Measurements from ENCODE around the gene HMGB2.

Gene HMGB2

GRCh38 chr4:173334891-173335752, 964 bp upstream of the HMGB2 start:
- H3K36me3 ChIP-seq (ENCODE audit: control insufficient read depth in 2 of 2, insufficient read depth in 2 of 2, low read length in 2 of 2), result peaks cover 0 to 10% of the 10 kb centered on the region in 2 donors
- H3K9ac ChIP-seq (ENCODE audit: low read length in 2 of 2), result peak overlapping the region; percentile 44 to 60
- H3K27ac ChIP-seq (ENCODE audit: low read length), result peak overlapping the region; percentile 100
- H3K27me3 ChIP-seq (ENCODE audit: control insufficient read depth in 1 of 2, insufficient read depth in 2 of 2, low read length in 2 of 2), result no peaks in the 10 kb centered on the region
- no peaks in the 10 kb centered on the region for H3K4me1 ChIP-seq (ENCODE audit: control insufficient read depth, insufficient read depth, low read length)
- H3K4me3 ChIP-seq (ENCODE audit: low read length in 2 of 2), result peak overlapping the region; percentile 86 to 94
- H3K9me3 ChIP-seq (ENCODE audit: control insufficient read depth in 2 of 2, low read length in 2 of 2), result no peaks in the 10 kb centered on the region

DNA sequence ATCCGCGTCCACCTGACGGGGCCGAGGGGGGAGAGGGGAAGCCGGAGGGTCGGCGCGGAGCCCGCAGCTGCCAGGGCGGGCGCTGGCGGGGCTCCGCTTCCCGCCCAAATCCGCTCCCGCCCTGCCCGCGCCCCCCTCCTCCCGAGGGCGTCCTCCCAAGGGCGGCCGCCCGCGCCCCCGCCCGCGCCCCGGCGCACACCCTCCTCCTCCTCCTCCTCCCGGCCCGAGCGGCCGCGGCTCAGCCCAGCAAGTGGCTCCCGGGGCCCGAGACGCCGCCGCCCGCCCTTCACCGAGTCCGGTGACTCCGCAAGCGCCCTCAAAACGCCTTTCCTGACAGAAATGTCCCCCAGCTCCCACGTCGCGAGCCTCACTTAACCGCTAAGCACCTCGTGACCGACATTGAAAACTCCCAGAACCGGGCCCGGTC, 487 bp downstream of the HMGB2 start:
- Histone ChIP-seq H3K27me3 (ENCODE audit: control insufficient read depth in 1 of 2, insufficient read depth in 2 of 2, low read length in 2 of 2) (no peaks in the 10 kb centered on the region), H3K27ac (ENCODE audit: low read length) (peak overlapping the region; percentile 100), H3K36me3 (ENCODE audit: control insufficient read depth in 2 of 2, insufficient read depth in 2 of 2, low read length in 2 of 2) (peaks cover 0 to 10% of the 10 kb centered on the region in 2 donors), H3K4me3 (ENCODE audit: low read length in 2 of 2) (peak overlapping the region; percentile 89 to 94), H3K9ac (ENCODE audit: low read length in 2 of 2) (peak overlapping the region; percentile 95 to 99), H3K9me3 (ENCODE audit: control insufficient read depth in 2 of 2, low read length in 2 of 2) (no peaks in the 10 kb centered on the region), H3K4me1 (ENCODE audit: control insufficient read depth, insufficient read depth, low read length) (no peaks in the 10 kb centered on the region)

DNA sequence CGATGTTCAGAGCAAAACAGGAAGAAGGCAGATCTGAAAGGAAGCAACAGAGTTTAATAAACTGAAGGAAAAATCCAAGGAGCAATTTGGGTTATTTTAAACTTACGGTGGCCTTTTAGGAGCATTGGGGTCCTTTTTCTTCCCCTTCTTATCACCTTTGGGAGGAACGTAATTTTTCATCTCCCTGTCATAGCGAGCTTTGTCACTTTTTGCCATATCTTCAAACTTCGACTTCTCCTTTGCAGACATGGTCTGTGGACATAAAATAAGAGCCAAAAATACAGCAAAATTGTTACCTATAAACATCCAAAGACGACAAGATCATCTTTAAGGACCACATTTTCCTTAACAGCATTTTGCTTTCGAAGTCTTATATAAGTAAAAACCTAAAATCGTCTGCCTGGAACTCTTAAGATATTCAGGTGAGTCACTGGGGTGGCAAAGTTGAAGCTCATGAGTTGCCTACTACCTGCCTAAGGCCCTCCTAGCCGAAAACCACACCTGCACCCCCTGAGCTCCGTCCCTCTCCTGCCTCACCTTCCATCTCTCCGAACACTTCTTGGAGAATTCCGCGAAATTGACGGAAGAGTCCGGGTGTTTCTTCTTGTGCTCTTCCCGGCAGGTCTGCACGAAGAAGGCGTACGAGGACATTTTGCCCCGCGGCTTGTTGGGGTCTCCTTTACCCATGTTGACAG, 1.0 kb downstream of the HMGB2 start:
- H3K27ac ChIP-seq (ENCODE audit: low read length), result peak overlapping the region; percentile 100
- H3K9ac ChIP-seq (ENCODE audit: low read length in 2 of 2), result peak overlapping the region; percentile 64 to 95
- H3K36me3 ChIP-seq (ENCODE audit: control insufficient read depth in 2 of 2, insufficient read depth in 2 of 2, low read length in 2 of 2), result peaks cover 0 to 10% of the 10 kb centered on the region in 2 donors
- no peaks in the 10 kb centered on the region for H3K4me1 ChIP-seq (ENCODE audit: control insufficient read depth, insufficient read depth, low read length)
- no peaks in the 10 kb centered on the region for H3K9me3 ChIP-seq (ENCODE audit: control insufficient read depth in 2 of 2, low read length in 2 of 2)
- no peaks in the 10 kb centered on the region for H3K27me3 ChIP-seq (ENCODE audit: control insufficient read depth in 1 of 2, insufficient read depth in 2 of 2, low read length in 2 of 2)
- H3K4me3 ChIP-seq (ENCODE audit: low read length in 2 of 2), result peak overlapping the region; percentile 89 to 94

DNA sequence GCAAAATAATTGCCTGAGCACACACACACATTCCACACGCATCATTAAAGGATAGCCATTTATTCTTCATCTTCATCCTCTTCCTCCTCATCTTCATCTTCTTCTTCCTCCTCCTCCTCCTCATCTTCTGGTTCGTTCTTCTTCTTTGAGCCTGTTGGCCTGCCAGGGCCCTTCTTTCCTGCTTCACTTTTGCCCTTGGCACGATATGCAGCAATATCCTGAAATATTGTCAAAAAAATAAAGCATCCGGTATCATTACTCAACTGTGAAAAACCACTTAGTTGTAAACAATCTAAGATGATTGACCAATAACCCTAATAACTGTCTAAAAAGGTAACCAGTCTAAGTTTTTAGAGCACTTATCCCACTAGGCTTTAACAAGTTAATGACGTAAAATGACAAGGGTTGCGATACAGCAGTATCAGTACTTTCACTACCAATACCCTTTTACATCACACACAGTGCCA, 2.1 kb downstream of the HMGB2 start:
- Histone ChIP-seq H3K4me3 (ENCODE audit: low read length in 2 of 2) (peak overlapping the region; percentile 31 to 89), H3K4me1 (ENCODE audit: control insufficient read depth, insufficient read depth, low read length) (no peaks in the 10 kb centered on the region), H3K9ac (ENCODE audit: low read length in 2 of 2) (no peak overlapping the region), H3K36me3 (ENCODE audit: control insufficient read depth in 2 of 2, insufficient read depth in 2 of 2, low read length in 2 of 2) (peaks cover 0 to 10% of the 10 kb centered on the region in 2 donors), H3K27ac (ENCODE audit: low read length) (no peak overlapping the region), H3K9me3 (ENCODE audit: control insufficient read depth in 2 of 2, low read length in 2 of 2) (no peaks in the 10 kb centered on the region), H3K27me3 (ENCODE audit: control insufficient read depth in 1 of 2, insufficient read depth in 2 of 2, low read length in 2 of 2) (no peaks in the 10 kb centered on the region)

GRCh38 chr4:173330590-173330989, 3.6 kb downstream of the HMGB2 start:
- H3K4me1 ChIP-seq (ENCODE audit: control insufficient read depth, insufficient read depth, low read length), result no peaks in the 10 kb centered on the region
- peaks cover 0 to 13% of the 10 kb centered on the region in 2 donors for H3K36me3 ChIP-seq (ENCODE audit: control insufficient read depth in 2 of 2, insufficient read depth in 2 of 2, low read length in 2 of 2)
- H3K27ac ChIP-seq (ENCODE audit: low read length), result no peak overlapping the region
- H3K4me3 ChIP-seq (ENCODE audit: low read length in 2 of 2), result no peak overlapping the region
- no peaks in the 10 kb centered on the region for H3K9me3 ChIP-seq (ENCODE audit: control insufficient read depth in 2 of 2, low read length in 2 of 2)
- no peaks in the 10 kb centered on the region for H3K27me3 ChIP-seq (ENCODE audit: control insufficient read depth in 1 of 2, insufficient read depth in 2 of 2, low read length in 2 of 2)
- no peak overlapping the region for H3K9ac ChIP-seq (ENCODE audit: low read length in 2 of 2)

DNA sequence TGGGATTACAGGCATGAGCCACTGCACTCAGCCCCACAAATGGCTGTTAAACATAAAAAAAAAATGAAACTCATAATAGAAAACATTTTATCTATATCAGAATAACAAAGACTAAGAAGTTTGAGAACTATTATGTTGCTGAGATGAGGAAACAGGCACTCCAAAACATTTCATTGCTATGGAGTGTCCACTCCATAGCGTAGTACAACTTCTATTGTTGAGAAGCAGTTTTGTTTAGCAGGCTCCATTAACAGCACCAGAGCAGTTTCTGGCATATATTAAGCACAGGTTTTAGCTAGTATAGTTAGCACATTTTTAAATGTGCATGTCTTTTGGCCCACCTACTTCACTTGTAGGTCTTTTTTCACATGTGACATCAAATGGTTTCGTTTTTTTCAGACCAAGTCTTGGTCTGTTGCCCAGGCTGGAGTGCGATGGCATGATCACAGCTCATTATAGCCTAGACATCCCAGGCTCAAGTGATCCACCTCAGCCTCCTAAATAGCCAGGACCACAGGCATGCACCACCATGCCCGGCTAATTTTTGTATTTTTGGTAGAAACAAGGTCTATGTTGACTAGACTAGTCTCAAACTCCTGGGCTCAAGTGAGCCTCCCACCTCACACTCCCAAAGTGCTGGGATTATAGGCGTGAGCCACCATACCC, 5.8 kb downstream of the HMGB2 start:
- H3K4me1 ChIP-seq (ENCODE audit: control insufficient read depth, insufficient read depth, low read length), result no peaks in the 10 kb centered on the region

DNA sequence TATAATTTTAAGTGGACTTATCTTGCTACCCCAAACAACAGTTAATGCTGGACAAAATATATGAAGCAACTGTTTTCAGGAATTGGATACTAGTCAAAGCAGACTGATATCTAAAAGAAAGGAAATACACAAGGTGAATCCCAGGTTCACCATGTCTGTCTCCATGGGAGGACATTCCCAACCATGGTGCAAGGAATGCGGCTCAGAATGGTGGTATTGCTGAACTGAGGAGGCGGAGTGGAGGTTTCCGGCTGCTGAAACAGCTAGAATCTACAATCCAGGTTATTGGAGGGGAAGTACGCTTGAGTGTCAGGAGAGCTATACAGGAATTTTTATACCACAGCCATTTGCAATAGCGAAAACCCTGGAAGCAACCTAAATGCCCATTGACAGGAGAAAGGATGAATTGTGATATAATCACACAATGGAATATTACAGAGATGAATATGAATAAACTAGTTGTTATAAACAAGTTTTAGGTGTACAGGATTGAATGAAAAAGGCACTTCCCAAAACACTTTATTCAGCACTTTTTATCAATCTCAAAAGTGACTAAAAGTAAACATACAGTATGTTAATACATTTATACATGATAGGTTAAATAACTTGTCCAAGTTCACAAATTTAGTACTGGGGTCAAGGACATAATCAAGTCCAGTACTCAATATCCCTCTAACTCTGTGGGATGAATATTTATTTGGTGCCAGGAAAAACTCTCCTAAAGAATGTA, 9.0 kb downstream of the HMGB2 start:
- H3K9ac ChIP-seq (ENCODE audit: low read length in 2 of 2), result no peak overlapping the region
- H3K27me3 ChIP-seq (ENCODE audit: control insufficient read depth in 1 of 2, insufficient read depth in 2 of 2, low read length in 2 of 2), result no peaks in the 10 kb centered on the region
- H3K27ac ChIP-seq (ENCODE audit: low read length), result no peak overlapping the region
- peaks cover 2 to 19% of the 10 kb centered on the region in 2 donors for H3K36me3 ChIP-seq (ENCODE audit: control insufficient read depth in 2 of 2, insufficient read depth in 2 of 2, low read length in 2 of 2)
- H3K4me1 ChIP-seq (ENCODE audit: control insufficient read depth, insufficient read depth, low read length), result no peaks in the 10 kb centered on the region
- H3K4me3 ChIP-seq (ENCODE audit: low read length in 2 of 2), result no peak overlapping the region
- no peaks in the 10 kb centered on the region for H3K9me3 ChIP-seq (ENCODE audit: control insufficient read depth in 2 of 2, low read length in 2 of 2)

More for the DNA sequence above, 5.8 kb downstream of the HMGB2 start:
- Histone ChIP-seq H3K36me3 (ENCODE audit: control insufficient read depth in 2 of 2, insufficient read depth in 2 of 2, low read length in 2 of 2) (peaks cover 0 to 13% of the 10 kb centered on the region in 2 donors), H3K9me3 (ENCODE audit: control insufficient read depth in 2 of 2, low read length in 2 of 2) (no peaks in the 10 kb centered on the region), H3K27ac (ENCODE audit: low read length) (no peak overlapping the region), H3K27me3 (ENCODE audit: control insufficient read depth in 1 of 2, insufficient read depth in 2 of 2, low read length in 2 of 2) (no peaks in the 10 kb centered on the region), H3K9ac (ENCODE audit: low read length in 2 of 2) (no peak overlapping the region), H3K4me3 (ENCODE audit: low read length in 2 of 2) (no peak overlapping the region)

- no peak overlapping the region for H3K9ac ChIP-seq (ENCODE audit: low read length in 2 of 2)
- no peak overlapping the region for H3K27ac ChIP-seq (ENCODE audit: low read length)
- H3K4me1 ChIP-seq (ENCODE audit: control insufficient read depth, insufficient read depth, low read length), result no peaks in the 10 kb centered on the region
- H3K9me3 ChIP-seq (ENCODE audit: control insufficient read depth in 2 of 2, low read length in 2 of 2), result no peaks in the 10 kb centered on the region
- no peaks in the 10 kb centered on the region for H3K27me3 ChIP-seq (ENCODE audit: control insufficient read depth in 1 of 2, insufficient read depth in 2 of 2, low read length in 2 of 2)
- peaks cover 19 to 21% of the 10 kb centered on the region in 2 donors for H3K36me3 ChIP-seq (ENCODE audit: control insufficient read depth in 2 of 2, insufficient read depth in 2 of 2, low read length in 2 of 2)
- no peak overlapping the region for H3K4me3 ChIP-seq (ENCODE audit: low read length in 2 of 2)
Observed at GRCh38 chr4:173319696-173320095, 14.5 kb downstream of the HMGB2 start.

DNA sequence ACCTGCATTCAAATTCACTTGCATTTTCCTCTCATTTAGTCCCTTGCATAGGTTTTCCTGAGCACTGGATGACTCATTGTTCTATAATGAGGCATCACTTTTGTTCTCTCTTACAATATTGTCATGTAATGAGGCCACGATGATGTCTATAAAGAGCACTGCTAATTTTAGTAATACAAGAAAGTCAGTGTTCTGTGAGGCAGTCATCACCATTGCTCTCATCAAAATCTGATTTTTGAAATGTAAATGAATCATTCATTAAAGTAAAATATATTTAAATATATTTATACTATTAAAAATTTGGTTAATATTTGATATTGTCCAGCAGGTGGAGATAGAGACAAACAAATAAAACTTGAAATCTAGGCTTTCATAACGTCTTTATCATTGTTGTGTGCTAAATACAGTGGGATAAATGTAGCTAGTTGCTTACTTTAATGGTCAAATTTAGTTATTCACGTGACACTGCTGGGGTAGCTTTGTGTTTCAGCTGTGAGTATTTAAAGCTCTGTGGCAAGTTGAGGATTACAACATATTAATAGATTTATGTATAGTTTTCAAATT, 15.4 kb downstream of the HMGB2 start:
- no peak overlapping the region for H3K9ac ChIP-seq (ENCODE audit: low read length in 2 of 2)

GRCh38 chr4:173318240-173318639, 15.9 kb downstream of the HMGB2 start:
- Histone ChIP-seq H3K4me1 (ENCODE audit: control insufficient read depth, insufficient read depth, low read length) (no peaks in the 10 kb centered on the region), H3K27ac (ENCODE audit: low read length) (no peak overlapping the region), H3K27me3 (ENCODE audit: control insufficient read depth in 1 of 2, insufficient read depth in 2 of 2, low read length in 2 of 2) (no peaks in the 10 kb centered on the region), H3K9ac (ENCODE audit: low read length in 2 of 2) (no peak overlapping the region), H3K36me3 (ENCODE audit: control insufficient read depth in 2 of 2, insufficient read depth in 2 of 2, low read length in 2 of 2) (peaks cover 21 to 26% of the 10 kb centered on the region in 2 donors), H3K4me3 (ENCODE audit: low read length in 2 of 2) (no peak overlapping the region), H3K9me3 (ENCODE audit: control insufficient read depth in 2 of 2, low read length in 2 of 2) (no peaks in the 10 kb centered on the region)

More for the DNA sequence above, 15.4 kb downstream of the HMGB2 start:
- Histone ChIP-seq H3K4me3 (ENCODE audit: low read length in 2 of 2) (no peak overlapping the region), H3K9me3 (ENCODE audit: control insufficient read depth in 2 of 2, low read length in 2 of 2) (no peaks in the 10 kb centered on the region), H3K27me3 (ENCODE audit: control insufficient read depth in 1 of 2, insufficient read depth in 2 of 2, low read length in 2 of 2) (no peaks in the 10 kb centered on the region), H3K27ac (ENCODE audit: low read length) (no peak overlapping the region), H3K36me3 (ENCODE audit: control insufficient read depth in 2 of 2, insufficient read depth in 2 of 2, low read length in 2 of 2) (peaks cover 21 to 26% of the 10 kb centered on the region in 2 donors), H3K4me1 (ENCODE audit: control insufficient read depth, insufficient read depth, low read length) (no peaks in the 10 kb centered on the region)

All from stomach smooth muscle (tissue), 2 donors.